Skin of body (tissue), 2 donors: ENCODE results near the gene CXCL12. TPM values are rescaled to one million over a fixed set of nuclear protein-coding genes. Genes with fewer than 3 reads are reported as not detected.

Experiments used
- DNase-seq: peaks from one replicate; lab custom pipeline; 2025; lab: John Stamatoyannopoulos, UW
- total RNA-seq: library from RNA; depleted of rRNA; stranded (reverse); fragments of >200 nt; gene quantifications from one replicate; pipeline ENCODE4 v1.2.3, GENCODE V29; 2014

The CXCL12 gene
- total RNA-seq, 1 donor from 2014 or later, result 107 TPM

DNA sequence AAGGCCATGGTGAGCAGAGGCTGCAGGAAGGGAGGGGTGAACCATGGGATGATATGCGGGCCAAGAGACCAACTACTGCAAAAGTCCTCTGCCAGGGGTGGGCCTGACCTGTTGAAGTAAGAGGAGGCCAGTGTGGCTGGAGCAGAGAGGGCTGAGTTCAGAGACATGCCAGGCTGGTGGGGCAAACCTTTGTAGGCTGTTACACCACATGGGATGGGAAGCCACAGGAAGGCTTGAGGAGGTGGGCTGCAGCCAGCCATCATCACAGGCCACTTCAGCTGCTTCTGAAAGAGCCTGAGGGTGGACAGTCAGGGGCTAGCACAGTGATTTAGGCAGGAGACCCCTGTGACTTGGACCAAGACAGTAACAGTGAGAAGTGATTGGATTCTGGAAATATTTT is 20.3 kb downstream of the CXCL12 start:
- no peak for DNase-seq

DNA sequence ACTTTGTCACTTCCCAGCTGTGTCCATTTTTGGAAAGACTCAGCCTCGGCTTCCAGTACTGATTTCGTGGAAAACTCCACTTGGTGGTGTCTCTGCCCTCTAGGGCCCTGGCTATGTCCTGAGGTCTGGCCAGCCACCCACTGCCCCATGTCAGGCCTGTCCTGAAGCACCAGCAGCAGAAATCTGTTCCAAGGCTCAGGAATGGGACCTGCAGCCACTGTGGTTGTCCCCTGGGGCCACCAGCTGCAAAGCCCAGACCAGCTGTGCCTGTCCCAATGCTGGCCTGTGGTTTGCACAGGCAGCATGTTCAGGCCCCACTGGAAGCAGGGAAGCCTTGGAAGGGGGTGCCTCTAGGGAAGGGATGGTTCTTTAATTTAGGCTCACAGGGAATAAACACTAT is 21.2 kb downstream of the CXCL12 start:
- no peak for DNase-seq

DNA sequence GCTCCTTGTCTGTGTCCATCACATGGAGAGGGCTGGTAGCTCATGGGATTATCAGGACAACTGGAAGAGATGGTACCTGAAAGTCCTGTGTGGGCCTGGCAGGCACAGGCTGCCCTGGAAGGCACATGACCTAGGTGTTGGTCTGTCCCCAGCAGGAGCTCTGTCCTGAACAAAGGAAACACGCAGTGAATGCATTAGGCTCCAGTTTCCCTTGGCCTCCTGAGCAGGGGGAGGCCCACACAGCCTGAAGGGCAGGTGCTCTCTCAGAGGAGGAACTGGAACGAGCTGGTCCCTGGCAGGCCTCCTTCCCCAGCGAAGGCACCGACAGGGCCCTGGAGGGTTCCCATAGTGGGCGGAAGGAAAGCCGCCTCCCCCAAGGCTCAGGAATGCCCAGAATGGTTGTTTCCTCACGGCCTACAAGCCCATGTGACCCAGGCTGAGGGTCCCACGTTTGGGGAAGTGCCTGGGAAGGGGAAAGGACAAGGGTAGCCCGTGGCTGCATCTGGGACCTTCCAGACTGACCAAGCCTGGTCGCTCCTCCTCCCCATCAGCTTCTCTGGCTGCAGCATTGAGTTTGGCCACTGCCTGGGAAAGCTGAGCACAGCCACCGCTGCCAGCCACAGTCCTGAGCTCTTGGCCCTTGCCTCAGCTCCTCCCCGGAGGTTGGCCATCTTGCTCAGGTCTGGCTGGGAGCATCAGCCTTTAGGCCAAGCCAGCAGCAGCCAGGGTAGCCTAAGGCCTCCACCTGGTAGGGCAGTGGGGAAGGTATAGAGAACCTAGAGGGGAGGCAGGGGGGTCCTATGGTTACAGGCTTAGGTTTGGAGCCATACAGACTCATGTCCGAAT is 21.8 kb downstream of the CXCL12 start:
- no peak for DNase-seq

DNA sequence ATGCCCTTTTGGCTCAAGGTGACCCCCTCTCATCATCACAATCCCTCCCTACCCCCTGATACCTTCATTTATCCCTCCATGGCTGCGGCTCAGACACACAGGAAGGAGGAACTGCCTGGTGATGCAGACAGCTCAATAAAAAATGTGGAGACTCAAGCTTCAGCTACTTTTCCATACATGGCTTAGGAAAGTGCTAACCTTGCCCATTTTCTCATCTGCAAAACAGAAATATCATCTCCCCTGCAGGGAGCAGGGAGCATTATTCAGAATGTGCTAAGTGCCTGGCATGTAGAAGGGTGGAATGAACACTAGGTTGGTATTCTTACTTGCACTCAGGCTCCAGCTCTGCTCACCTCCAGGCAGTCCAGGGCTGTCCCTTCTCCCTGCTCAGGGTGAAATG is 23.8 kb downstream of the CXCL12 start:
- no peak for DNase-seq

DNA sequence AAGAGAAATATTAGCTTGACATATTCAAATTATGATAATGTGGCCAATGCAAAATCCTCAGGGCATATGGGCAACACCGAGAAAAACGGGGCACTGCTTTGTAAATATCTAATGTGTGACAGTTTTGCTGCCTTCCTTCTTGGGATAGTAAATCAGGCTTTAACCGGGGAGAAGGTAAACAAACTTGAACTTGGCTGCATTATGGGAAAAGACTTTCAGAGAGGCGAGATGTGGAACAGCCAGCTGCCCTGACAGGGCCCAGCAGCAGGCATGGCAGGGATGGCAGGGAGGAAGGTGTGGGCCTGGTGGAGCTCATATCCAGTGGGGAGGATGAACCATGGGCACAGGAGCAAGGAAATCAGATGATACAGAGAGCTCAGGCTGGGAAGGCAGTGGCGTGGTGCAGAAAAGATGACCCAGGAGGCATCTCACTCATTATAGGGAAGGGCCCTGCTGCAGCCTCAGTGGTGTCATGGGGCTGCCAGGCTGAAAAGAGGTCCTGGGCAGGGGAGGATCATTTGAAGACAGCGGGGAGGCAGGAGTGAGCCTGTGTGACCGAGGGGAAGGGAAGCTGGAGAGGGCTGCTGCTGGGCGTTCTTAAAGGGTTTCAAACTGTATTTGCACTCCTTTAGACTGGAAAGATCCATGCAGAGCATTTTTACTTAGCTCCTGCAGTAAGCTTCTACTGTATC is 26.7 kb downstream of the CXCL12 start:
- DNase-seq, result no peak

DNA sequence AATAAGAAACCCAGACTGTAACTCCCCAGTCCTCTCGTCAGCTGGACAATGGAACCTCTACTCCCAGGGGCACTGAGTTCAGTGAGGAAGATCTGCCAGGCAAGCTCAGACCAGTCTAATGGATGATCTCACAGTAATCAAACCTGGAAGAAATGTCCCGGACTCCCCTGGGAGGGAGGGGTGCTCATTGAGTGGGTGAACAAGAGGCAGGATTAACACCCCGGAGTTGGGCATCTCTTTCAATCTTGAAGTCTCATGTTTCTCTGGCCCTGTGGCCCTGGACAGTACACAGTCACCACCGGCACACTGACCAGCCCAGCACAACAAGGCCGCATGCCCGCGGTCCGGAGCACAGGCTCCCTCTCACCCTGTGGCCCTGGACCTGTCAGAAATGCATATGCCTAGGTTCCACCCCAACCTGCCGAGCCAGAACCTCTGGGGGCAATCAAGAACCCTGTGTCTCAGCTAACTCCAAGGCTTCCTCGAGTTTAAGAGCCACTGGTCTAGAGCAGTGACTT is 27.8 kb downstream of the CXCL12 start:
- DNase-seq, result no peak

DNA sequence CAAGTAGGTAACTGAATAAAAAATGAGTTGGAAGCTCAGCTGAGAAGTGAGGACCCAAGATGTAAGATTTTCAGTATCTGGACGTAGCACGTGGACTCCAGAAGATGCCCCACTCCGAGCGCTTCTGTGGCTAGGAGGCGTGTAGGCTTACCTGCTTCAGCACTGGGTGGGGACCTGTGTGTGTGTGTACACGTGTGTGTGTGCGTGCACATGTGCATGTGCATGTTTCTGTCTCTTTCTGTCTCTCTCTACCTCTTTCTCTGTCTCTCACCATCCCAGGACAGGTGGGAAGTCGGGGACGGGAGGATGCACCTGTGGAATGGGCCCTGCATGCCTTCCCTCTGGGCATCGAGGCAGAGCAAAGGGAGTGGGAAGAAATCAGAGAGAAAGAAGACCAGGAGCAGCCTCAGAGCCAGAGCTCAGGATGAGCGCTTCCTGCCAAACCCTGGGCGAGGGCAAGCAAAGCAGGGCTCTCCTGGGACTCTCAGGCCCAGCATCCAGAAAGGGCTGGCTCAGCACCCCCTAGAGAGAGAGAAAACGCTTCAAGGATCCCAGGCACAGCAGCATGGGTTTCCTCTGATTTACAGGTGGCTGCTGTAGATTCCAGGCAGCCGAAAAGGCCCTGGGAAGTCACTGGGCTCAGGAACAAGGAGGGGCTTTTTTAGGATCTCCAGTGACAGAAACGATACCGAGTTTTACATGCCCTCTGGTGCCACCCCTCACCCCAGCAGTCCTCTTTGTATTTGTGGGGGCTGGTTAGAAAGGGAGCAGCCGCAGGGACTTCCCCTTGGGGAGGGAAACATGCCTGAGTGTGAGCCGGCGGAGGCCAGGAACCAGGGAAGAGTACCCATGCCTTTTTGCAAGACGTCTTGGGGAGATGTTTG is 28.5 kb downstream of the CXCL12 start:
- no peak for DNase-seq

DNA sequence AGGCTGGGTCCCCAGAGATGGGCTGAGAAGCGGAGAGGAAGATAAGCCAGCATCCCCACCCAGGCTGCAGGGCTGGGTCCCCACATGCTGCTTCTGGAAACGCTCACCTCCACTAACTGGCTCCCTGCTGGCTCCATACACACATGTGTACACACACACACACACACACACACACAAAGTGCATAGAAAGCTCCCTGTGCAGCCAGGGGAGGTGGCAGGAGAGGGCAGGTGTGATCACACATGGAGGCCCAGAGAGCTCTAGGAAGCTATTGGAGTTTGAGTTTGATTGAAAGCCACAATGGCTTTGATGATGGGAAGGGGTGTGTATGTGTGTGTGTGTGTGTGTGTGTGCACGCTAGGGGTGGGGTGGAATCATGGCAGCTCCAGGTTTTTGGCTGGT is 29.3 kb downstream of the CXCL12 start:
- DNase-seq, result no peak

DNA sequence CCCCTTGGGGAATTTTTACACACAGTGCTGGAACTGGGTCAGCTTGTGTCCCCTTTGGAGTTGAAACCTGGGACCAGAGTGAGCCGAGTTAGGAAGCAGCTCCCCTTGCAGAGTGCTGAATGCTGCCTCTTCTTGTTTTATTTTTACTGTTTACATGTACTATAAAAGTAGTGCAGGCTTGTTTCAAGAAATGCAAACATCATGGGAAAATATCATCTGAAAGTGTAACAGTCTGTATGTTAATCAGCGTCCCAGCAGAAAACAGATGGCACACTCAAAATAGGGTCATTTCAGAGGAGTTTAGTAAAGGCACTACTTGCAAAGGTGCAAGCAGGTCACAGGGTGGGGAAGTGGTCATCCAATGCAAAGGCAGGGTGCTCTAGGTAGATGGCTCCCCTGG is 30.1 kb downstream of the CXCL12 start:
- no peak for DNase-seq

DNA sequence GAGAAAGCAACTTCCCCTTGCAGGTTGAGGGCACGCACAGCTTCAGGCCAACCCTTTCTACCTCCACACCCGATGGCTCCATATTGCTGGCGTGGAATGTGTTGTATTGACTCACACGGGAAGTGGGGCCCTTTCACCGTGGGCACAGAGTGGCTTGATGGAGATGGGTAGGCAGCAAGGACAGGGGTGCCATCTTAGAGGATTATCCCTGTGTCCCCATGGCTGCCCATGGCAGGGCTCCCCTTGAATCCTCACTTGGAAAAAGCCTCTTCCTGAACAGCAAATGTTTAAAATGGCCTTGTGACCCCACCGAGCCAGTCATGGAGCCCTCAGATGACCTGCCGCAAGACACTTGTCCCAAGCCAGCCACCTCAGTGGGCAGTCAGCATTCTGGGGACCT is 31.2 kb downstream of the CXCL12 start:
- no peak for DNase-seq

DNA sequence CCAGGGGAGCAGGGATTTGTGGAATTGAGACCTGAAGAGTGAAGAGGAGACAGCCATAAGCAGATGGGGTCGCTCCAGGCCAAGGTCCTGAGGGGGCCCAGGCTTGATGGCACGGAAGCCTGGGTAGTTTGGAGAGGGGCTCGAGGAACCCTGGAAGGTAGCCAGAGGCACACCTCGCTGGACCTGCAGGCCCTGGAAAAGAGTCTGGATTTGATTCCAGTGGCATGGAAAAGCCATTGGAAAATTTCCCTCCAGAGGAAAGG is 31.8 kb downstream of the CXCL12 start:
- no peak for DNase-seq

DNA sequence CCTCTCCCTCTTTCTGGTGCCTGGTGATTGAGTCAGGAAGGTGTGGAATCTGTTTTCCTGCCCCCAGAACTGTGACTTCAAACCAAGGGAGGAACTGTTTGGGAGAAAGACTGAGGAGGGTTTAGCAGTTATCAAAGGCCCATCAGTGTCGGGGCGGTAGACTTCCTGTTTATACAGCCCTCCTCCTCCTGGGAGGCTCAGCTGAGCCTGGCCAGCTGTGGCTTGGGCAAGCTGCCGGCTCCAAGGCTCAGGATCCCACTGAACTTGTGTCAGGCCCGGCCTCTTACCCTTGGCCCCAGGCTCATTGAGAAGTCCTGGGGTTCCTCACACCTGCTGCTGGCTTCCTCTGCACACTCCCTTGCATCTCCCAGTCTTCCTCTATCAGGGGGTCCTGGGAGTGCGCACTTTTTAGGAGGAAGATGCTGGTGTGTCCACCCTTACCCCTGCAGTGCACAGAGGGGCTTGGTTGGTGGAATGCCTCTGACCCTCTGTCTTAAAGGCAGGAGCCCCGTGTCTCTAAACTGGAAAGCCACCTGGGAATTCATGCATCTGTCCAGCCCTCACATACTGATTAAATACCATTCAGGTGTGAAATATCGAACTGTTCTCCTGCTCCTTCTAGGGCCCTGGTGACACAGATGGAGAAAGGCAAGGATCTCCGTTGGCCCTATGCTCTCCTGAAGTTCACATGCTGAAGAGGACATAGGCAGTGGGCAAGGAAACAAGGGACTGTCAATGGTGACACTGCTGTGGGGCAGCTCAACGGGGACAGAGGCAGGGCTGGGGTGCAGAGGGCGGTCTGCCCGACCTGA is 32.4 kb downstream of the CXCL12 start:
- no peak for DNase-seq

DNA sequence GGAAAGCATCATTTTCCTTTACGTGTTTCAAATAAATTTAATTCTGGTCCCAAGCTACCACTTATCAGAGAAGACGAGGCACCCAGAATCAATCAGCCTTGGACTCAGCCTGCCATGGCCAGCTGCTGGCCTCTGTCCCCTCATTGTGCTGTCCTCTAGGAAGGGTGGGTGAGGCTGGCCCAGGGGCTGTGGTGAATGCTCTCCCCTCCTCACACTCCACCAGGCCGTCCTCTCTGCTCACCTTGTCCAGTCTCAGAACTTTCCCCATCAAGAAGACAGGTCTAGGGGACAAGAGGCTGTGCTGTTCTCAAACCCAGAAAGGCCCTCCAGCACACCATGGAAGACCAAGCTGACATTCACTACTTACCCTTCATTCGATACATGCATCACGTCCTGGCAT is 36.4 kb downstream of the CXCL12 start:
- DNase-seq, result no peak

DNA sequence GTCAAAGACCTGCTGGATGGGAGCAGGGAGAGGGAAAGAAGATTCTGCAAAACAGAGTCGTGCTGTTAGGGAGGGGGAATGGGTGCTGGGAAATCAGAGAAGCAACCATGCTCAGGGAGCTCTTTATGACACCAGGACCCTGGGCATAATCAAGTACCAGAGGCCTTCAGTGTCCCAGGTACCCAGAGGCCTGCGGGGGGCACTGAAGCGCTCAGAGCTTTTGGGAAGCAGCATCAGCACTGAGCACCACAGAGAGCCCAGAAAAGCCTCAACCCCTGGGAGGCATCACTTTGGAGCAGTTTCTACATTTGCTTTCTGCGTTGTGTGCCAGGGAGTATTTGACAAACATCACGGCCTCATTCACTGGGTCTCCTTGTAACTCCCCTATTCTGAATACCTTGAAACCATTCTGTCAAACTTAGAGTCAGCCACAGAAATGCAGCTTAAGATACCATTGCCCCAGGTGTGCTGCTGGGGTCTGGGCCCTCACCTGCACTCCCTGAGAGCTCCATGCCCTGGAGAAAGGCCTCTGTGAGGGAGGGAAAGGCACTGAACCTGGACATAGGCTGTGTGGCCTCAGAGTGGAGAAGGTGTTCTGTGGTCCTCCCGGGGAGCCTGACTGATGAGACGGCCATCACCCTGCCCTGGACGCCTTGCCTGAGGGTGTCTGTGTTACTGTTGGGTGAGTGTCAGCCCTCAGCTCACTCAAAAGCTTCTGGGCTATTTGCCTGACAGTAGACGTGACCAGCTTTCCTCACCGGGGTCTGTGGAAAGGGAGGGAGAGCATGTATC is 37.1 kb downstream of the CXCL12 start:
- no peak for DNase-seq

DNA sequence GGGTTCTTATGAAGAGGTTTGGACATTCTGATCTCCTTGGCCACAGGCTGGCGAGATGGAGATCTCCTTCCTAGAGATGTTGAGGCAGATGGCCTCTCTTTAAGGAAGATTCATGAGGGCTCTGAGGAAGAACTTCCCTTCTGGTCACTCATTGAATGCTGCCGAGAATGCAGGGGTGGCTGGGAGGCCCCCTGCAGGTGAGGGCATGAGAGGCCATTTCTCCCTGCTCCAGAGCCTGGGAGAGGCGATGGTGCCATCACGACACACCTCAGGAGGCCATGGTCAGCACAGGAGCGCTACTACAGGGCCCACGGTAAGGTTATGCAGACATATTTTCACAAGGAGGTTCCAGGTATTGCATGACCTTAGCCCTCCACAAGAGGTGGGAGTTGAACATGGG is 40.2 kb downstream of the CXCL12 start:
- no peak for DNase-seq

DNA sequence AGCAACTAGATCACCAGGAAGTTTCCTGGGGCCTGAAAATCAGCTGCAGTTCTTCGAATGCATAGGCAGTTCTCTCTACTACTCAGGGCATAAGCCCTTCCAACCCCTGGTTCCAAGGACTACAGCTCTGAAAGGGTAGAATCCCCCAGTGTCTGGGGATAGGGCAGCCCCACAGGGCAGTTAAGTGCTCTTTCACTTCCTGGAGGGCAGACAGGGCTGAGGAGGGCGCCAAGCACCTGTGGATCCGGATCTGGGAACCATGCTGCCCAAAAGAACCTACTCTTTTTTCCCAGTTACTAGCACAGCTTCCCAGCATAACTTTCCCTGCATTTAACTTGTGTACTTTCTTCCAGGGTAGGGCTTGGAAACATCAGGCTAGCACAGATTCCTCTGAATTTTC is 41.1 kb downstream of the CXCL12 start:
- DNase-seq, result no peak

DNA sequence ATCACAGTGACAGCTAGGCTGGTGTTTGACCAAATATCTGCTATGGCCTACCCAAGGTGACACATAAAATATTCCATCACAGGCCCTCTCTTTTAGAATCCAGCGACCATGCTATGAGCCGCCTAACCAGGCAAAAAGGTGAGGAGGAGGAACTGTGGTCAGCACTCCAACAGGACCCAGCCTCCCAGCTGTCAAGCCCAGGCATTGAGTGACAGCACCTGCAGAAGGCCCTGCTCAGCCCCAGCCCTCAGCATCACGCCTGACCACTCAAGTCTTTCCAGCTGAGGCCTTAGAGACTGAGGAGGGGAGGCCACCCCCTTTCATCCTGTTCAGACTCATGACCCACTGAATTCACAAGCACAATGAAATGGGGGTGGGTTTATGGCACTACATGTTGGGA is 43.0 kb downstream of the CXCL12 start:
- no peak for DNase-seq

DNA sequence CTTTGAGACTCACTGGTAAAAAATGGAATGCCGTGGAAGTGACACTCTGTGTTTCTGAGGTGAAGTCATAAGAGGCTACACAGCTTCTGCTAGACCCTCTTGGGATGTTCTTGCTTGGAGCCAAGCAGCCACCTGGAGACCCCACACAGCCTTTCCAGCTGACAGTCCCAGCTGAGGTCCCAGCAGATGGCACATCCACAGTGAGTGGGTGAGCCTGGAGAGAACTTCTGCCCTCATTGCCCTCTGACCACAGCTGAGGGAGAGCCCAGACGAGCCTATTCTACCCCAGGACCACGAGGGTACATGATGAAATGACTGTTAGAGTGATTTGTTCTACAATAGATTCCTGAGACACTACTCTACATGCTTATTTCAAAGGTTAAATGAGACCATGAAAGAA is 44.3 kb downstream of the CXCL12 start:
- DNase-seq, result no peak

DNA sequence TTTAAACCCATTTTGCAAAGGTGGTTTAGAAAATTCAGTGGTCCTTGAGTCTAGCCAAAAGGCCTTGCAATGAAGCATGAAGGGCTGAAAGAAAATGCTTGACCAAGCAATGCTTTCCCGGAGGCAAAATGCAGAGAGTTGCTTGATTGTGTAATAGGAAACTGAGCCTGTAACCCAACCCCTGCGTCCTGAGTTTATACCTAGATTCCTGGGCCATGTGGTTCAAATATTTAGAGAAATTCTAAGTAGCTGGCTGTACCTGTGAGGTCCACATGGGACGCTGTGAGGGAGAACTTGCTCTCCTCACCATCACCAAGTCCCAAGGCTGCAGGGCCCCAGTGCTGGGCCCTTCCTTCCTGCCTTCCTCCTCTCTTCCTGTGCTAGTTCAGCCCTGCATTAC is 45.7 kb downstream of the CXCL12 start:
- DNase-seq, result no peak

DNA sequence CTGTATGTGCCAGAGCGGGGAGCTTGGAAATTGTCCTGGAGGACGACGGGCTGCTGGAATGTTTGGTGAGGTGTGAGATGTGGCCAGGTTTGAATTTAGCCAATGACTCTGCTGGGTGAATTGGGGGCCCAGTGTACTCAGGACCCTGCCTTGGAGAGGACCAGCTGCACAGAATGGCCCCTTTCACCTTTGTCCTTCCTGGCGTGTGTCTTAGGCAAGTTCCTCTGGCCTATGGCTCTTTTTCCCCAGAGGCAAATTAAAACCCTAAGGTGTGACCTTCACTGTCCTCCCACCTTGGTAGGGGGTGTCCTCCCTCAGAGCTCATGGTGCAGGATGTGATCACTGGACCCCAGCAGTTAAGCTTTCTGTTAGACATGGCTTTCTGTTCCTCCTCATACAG is 47.8 kb downstream of the CXCL12 start:
- DNase-seq, result no peak
